Measurements from ENCODE around the gene SCN5A.

GRCh38 chr3:38558864-38559263, 90.6 kb downstream of the SCN5A start:
- TF ChIP-seq CTCF (IDR thresholded peaks at IDR 0.05) (no peak), EZH2 (IDR thresholded peaks at IDR 0.05; ENCODE audit: borderline replicate concordance, insufficient read depth, low read depth, low read length, poor library complexity, severe bottlenecking) (no peak)
